Breast epithelium (tissue), 4 donors: ENCODE data around the gene ENTPD1. TPM values are rescaled to one million over a fixed set of nuclear protein-coding genes. Genes with fewer than 3 reads are reported as not detected.
A peak's percentile ranks its signal among the peaks of the same experiment; 100 is the strongest.
"Not testable (repeated sequence)": the region's sequence is repeated elsewhere in the genome, so short reads cannot be mapped to it uniquely, and the experiment has no call there.

Source experiments
- DNase-seq, 2 donors: peaks; one replicate each; pipeline ENCODE4 v3.0.0-alpha.2; 2019; ENCODE audit warnings: low spot score in 2 of 2
- H3K27ac ChIP-seq, 2 donors: fragments of 200-600 bp; sonication (generic) in 1 of 2; one replicate each; pipeline ENCODE4 v1.5.1; 2016 to 2019; ENCODE audit warnings: mild to moderate bottlenecking in 1 of 2
- H3K27me3 ChIP-seq, 2 donors: fragments of 200-600 bp; sonication (generic) in 1 of 2; one replicate each; pipeline versions ENCODE4 v1.5.1 to v1.6.0; 2017 to 2019; ENCODE audit warnings: control low read depth in 1 of 2, mild to moderate bottlenecking in 1 of 2
- H3K36me3 ChIP-seq: fragments of 200-600 bp; one replicate; pipeline ENCODE4 v1.5.1; 2019
- H3K4me1 ChIP-seq, 2 donors: fragments of 200-600 bp; sonication (generic); one replicate each; pipeline ENCODE4 v1.5.1; 2016 to 2019; ENCODE audit warnings: control low read depth in 1 of 2
- H3K4me3 ChIP-seq, 3 donors: fragments of 200-600 bp; sonication (generic); 1 replicate in 2 of 3; 2 replicates in 1 of 3; pipeline ENCODE4 v1.5.1; 2016 to 2019; ENCODE audit warnings: mild to moderate bottlenecking in 3 of 3, moderate library complexity in 2 of 3
- H3K9me3 ChIP-seq, 2 donors: fragments of 200-600 bp; sonication (generic) in 1 of 2; one replicate each; pipeline ENCODE4 v1.5.1; 2016 to 2019; ENCODE audit warnings: control low read depth in 1 of 2
- POLR2A ChIP-seq: fragments of 450-650 bp; IDR thresholded peaks from one replicate; pipeline ENCODE4 v1.6.1; 2016; ENCODE audit warnings: antibody characterized with exemption, mild to moderate bottlenecking, moderate library complexity
- POLR2AphosphoS5 ChIP-seq, 3 donors: sonication (generic); formaldehyde crosslinking; IDR thresholded peaks; one replicate each; pipeline ENCODE4 v1.6.1; 2017; ENCODE audit warnings: antibody characterized with exemption in 3 of 3
- intact Hi-C: fragments of 100-400 bp; cut with DNase I; formaldehyde crosslinking; loops from one replicate; pipeline ENCODE4 v1.15.1; 2023; ENCODE audit warnings: low total_unique reads
- total RNA-seq, 3 donors: library from RNA; depleted of rRNA; stranded (reverse); fragments of >200 nt; gene quantifications; one replicate each; pipeline ENCODE4 v1.1.0, GENCODE V29; 2016
- TF ChIP-seq, protein P1 (sequence below), 3 donors: fragments of 450-650 bp; IDR thresholded peaks; one replicate each; pipeline ENCODE4 v1.5.1; 2016 to 2017; ENCODE audit warnings: antibody characterized with exemption in 3 of 3, mild to moderate bottlenecking in 3 of 3, moderate library complexity in 3 of 3

The ENTPD1 gene
- total RNA-seq, 3 donors from 2014 or later: 17.4 to 26.9 (median 18.4) TPM

DNA sequence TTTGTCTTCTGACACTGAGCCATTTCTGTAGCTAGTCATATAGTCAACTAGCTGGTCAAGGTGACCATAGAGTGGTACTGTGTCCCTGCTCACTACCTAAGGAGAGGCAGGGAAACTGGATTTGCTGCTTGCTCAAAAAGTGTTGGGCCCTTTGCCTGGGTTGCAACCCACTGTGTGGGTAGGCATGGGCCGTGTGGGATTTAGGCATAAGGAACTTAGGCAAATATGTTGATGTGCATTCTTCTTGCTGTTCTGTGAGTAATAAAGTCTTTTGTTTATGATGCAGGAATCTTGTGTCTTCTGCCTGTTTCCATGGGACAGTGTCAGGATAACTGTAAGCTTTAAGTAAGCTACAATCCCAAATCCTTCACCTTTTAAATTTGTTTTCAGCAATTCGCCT, 39.1 kb upstream of the ENTPD1 start:
- no peak for TF ChIP-seq POLR2AphosphoS5 (IDR thresholded peaks at IDR 0.05)
- TF ChIP-seq POLR2A: no peak
- TF ChIP-seq, protein P1, sequence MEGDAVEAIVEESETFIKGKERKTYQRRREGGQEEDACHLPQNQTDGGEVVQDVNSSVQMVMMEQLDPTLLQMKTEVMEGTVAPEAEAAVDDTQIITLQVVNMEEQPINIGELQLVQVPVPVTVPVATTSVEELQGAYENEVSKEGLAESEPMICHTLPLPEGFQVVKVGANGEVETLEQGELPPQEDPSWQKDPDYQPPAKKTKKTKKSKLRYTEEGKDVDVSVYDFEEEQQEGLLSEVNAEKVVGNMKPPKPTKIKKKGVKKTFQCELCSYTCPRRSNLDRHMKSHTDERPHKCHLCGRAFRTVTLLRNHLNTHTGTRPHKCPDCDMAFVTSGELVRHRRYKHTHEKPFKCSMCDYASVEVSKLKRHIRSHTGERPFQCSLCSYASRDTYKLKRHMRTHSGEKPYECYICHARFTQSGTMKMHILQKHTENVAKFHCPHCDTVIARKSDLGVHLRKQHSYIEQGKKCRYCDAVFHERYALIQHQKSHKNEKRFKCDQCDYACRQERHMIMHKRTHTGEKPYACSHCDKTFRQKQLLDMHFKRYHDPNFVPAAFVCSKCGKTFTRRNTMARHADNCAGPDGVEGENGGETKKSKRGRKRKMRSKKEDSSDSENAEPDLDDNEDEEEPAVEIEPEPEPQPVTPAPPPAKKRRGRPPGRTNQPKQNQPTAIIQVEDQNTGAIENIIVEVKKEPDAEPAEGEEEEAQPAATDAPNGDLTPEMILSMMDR (IDR thresholded peaks at IDR 0.05): no peak
- H3K4me3 ChIP-seq: no peak overlapping the region
- intact Hi-C loops: no loop called here

DNA sequence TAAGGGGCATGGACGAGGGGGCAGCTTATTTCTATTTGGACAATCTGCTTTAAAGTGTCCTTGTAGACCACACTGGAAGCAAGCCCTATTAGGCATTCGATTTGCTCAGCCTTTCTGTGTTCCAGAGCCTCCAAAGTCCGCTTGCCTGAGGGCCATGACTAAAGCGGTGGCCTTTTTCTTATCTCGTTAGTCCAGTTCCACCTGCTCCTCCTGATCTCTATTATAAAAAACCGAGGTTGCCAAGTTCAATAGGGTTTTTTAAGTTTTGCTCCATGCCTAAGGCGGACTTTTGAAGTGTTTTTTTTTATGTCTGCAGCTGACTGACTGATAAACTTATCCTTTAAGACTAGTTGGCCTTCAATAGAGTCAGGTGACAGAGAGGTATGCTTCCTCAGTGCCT, 35.2 kb upstream of the ENTPD1 start:
- H3K27me3 ChIP-seq, H3K27ac ChIP-seq, H3K4me1 ChIP-seq, H3K4me3 ChIP-seq, DNase-seq, intact Hi-C loops, H3K36me3 ChIP-seq, H3K9me3 ChIP-seq: not testable (repeated sequence)

More for the DNA sequence above, 39.1 kb upstream of the ENTPD1 start:
- Histone ChIP-seq H3K27me3 (no peaks in the 10 kb centered on the region), H3K27ac (no peak overlapping the region), H3K4me1 (no peaks in the 10 kb centered on the region), H3K36me3 (no peaks in the 10 kb centered on the region), H3K9me3 (no peaks in the 10 kb centered on the region)
- no peak for DNase-seq

DNA sequence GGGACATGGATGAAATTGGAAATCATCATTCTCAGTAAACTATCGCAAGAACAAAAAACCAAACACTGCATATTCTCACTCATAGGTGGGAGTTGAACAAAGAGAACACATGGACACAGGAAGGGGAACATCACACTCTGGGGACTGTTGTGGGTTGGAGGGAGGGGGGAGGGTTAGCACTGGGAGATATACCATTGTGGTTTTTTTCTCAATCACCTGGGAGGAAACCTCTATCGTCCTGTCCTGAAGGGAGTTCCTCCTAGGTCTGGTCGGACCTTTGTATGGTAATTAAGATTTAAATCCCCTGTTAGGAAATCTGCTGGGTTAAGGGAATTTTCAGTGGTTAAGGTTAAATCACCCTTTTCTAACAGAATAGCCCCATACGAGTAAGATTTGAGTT, 33.5 kb upstream of the ENTPD1 start:
- H3K36me3 ChIP-seq, H3K27ac ChIP-seq, H3K4me1 ChIP-seq, H3K9me3 ChIP-seq, intact Hi-C loops, H3K4me3 ChIP-seq, H3K27me3 ChIP-seq, DNase-seq: not testable (repeated sequence)

DNA sequence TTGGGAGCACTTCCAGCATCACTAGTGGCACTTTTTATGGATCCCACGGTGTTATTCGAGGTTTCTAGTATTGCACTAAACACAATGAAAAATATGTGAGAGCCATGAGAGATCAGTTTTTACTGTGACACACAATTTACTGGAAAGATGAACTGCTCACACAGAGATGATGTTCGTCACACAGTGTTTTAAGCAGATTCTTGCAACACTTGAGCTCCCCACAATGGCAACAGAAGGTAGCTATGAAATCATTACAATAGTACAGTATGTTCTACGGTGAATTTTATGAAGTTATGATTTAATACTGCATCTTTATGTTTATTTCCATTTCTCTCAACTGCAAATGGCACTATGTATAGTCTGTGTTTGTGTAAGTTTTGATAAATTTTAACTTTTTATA, 27.4 kb upstream of the ENTPD1 start:
- intact Hi-C loops: no loop called here
- no peak overlapping the region for H3K27ac ChIP-seq
- no peaks in the 10 kb centered on the region for H3K4me1 ChIP-seq
- no peak for DNase-seq
- no peaks in the 10 kb centered on the region for H3K36me3 ChIP-seq
- no peak overlapping the region for H3K4me3 ChIP-seq
- no peaks in the 10 kb centered on the region for H3K27me3 ChIP-seq
- peaks cover 11 to 15% of the 10 kb centered on the region in 2 donors for H3K9me3 ChIP-seq
- TF ChIP-seq POLR2AphosphoS5 (IDR thresholded peaks at IDR 0.05) (no peak), POLR2A (no peak)
- TF ChIP-seq, protein P1 (IDR thresholded peaks at IDR 0.05): no peak

DNA sequence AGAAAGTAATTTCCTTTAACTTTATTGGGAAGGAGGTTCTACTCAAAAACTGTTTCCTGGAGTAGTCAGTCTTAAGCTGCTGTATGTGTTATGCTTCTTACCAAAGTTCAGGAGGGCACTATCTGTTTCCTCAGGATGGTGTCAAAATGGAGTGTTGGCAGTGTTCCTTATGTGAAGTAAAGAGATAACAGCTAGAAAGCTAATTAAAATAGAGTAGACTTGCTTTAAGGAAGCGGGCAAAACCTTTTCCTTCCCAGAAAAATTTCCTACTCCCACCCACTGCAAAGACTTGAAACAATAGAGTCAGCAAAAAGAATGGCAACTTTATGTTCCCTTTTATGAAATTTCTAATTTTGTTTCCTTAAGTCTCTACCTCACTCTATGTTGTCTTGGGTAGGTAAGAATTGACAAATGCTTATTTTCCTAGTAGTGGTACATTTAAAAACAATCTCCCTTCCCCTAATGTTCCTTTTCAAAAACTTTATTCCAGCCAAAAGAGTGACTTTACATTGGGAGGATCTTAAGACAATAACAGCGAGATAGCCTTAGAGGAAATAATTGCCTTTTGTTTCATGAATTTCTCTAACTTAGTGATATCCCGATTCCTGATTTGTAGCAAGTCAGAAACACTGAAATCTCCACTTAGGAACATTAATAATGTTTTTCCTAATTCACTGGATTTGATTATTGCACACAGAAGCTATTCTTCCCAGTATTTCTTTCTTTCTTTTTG, 26.5 kb upstream of the ENTPD1 start:
- Histone ChIP-seq H3K9me3 (peaks cover 12 to 14% of the 10 kb centered on the region in 2 donors), H3K4me3 (no peak overlapping the region), H3K36me3 (no peaks in the 10 kb centered on the region), H3K27ac (peak overlapping the region in 1 of 2 donors; percentile 9), H3K27me3 (no peaks in the 10 kb centered on the region), H3K4me1 (no peaks in the 10 kb centered on the region)
- DNase-seq: no peak
- intact Hi-C loops: no loop called here
- TF ChIP-seq POLR2A (no peak), POLR2AphosphoS5 (IDR thresholded peaks at IDR 0.05) (no peak)
- TF ChIP-seq, protein P1 (IDR thresholded peaks at IDR 0.05): no peak

DNA sequence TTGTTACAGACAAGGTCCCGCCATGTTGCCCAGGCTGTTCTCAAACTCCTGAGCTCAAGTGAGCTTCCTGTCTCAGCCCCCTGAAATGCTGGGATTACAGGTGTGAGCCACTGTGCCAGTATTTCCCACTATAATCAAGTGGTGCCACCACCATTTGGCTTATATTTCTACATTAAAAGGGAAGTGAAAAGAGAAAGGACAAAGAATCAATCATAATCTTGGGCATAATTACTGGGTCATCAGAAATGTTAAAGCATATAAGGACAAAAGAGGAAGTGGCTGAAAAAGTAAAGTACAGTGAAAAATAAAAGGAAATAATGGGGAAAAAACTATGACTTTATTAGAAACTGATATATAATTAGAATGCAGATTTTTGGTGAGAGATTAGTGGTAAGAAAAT, 25.7 kb upstream of the ENTPD1 start:
- intact Hi-C loops: no loop called here
- H3K4me3 ChIP-seq: no peak overlapping the region
- no peaks in the 10 kb centered on the region for H3K4me1 ChIP-seq
- peaks cover 12% of the 10 kb centered on the region in 2 donors for H3K9me3 ChIP-seq
- DNase-seq: no peak
- TF ChIP-seq POLR2A (no peak), POLR2AphosphoS5 (IDR thresholded peaks at IDR 0.05) (no peak)
- TF ChIP-seq, protein P1 (IDR thresholded peaks at IDR 0.05): no peak
- no peaks in the 10 kb centered on the region for H3K27me3 ChIP-seq
- no peak overlapping the region for H3K27ac ChIP-seq
- no peaks in the 10 kb centered on the region for H3K36me3 ChIP-seq

DNA sequence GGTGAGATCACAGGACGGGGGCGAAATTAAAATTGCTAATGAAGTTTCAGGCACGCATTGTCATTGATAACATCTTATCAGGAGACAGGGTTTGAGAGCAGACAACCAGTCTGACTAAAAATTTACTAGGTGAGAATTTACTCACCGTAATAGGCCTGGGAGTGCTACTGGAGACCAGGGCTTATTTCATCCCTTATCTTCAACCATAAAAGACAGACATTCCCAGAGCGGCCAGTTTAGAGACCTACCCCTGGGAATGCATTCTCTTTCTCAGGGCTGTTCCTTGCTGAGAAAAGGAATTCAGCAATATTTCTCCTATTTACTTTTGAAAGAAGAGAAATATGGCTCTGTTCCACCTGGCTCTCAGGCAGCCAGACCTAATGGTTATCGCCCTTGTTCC, 23.1 kb upstream of the ENTPD1 start:
- H3K36me3 ChIP-seq, H3K27ac ChIP-seq, intact Hi-C loops: not testable (repeated sequence)

More for the DNA sequence above, 23.1 kb upstream of the ENTPD1 start:
- H3K4me3 ChIP-seq, H3K4me1 ChIP-seq, DNase-seq, H3K27me3 ChIP-seq: not testable (repeated sequence)
- H3K9me3 ChIP-seq: peaks cover 12% of the 10 kb centered on the region in 2 donors
